HG02642 (cell line): ENCODE data around the gene ZDHHC12.

Experiments used
- ATAC-seq: cut with Tn5 transposase; IDR thresholded peaks from one replicate; pipeline ENCODE4 v1.9.1; 2021; ENCODE audit warnings: mild to moderate bottlenecking; ENCODE audit not compliant: unreplicated experiment, poor library complexity

Gene ZDHHC12

DNA sequence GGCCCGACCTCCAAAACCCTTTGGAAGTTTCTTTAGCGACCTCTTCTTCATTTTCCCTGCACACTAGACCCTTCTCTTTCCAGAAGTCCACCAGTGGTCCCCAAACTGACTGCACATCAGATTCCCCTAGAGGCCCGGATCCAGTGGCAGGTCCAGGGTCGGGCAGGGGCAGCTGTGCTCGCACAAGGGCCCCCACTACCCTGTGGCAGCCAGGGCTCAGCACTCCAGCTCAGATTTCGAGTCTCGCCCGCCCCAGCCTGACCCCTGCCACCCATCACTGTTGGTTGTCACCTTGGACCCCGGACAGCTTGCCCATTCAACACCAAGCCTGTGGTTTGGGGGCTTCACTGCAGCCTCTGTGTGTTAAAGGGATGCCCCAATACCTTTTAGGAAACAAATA, 7.8 kb upstream of the ZDHHC12 start:
- no peak for ATAC-seq

DNA sequence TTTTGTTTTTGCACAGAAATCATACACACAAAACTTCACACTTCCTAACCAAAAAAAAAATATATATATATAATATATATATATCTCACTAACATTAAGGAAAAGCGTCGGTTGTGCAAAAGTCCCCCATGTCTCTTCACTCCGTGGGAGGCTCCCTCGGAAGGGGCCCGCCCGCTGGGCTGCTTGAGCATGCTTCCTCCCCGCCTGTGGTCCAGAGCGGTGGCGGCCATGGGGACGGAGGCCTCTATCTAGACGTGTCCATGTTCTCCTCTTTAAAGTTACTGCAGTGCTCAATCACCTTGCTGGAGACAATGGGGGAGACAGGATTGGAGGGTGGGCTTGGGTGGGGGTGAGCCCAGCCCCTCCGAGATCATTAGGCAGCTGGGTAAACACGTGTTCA, 7.2 kb upstream of the ZDHHC12 start:
- ATAC-seq, result no peak

DNA sequence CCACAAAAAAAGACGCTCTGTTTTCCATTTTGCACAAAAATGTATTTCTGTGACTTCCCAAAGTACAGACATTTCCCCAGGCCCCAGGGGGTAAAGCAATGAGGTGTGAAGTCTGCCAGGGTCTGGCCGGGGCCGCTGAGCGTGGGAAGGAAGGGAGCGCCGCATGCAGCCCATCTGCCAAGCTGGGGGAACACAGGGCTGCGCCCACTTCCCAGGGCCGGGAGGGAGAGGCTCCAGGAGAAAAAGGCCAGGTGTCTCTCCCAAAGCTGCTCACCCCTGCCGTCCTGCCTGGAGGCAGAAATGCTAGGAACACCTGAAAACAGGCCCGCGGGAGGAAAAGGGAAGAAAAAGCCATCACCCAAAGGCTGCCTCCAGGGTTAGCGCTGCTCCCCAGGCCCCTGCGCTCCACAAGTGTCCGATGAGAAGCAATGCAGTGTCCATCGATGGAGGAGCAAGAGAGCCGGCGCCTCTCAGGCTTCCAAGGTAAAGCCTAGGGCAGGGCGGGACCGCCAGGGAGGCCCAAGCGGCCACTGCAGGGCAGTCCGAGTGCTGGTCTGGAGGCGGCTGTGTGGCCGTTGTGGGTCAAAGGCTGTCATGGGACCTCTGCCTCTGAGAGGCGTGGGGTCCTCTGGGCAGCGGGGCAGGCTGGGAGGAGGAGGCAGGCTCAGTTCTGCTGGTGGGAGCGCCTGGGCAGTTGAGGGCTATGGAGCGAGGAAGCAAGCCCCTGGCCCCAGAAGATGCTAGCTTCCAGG, 6.0 kb upstream of the ZDHHC12 start:
- no peak for ATAC-seq

DNA sequence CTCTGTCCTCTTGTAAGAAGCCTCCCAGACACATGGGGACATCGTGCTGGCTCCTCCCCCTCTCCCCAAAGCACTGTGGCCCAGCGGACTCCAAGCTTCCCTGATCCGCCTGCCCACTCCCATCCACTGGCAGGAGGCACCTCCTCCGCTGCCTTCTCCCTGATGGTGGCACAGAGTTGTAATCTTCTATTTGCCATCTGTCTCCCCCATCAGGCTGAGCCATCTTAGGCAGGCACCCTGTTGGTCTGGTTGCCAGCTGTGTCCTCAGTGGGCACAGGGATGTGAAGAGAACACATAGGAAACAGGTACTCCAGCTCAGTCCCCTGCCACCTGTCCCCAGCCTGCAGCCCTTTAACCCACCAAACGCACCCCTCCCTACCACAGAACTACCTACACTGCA, 5.4 kb upstream of the ZDHHC12 start:
- ATAC-seq, result no peak

DNA sequence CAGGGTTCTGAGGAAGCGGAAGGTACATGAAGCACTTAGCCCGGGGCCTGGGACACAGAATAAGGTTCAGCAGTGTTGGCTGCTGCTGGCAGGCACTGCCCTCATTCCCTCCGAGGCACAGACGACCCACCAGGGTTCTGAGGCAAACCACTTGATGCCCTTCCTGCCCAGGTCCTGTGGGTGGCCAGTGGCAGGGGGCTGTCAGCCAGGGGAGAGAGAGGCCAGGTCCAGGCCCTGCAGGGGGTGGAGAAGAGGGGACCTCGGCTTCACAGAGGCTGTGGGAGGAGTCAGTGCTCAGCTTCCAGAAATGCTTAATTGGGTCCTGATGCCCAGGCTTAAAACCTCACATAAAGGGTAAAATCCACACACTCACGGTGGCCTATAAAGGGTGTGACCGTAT, 4.4 kb upstream of the ZDHHC12 start:
- ATAC-seq, result no peak

DNA sequence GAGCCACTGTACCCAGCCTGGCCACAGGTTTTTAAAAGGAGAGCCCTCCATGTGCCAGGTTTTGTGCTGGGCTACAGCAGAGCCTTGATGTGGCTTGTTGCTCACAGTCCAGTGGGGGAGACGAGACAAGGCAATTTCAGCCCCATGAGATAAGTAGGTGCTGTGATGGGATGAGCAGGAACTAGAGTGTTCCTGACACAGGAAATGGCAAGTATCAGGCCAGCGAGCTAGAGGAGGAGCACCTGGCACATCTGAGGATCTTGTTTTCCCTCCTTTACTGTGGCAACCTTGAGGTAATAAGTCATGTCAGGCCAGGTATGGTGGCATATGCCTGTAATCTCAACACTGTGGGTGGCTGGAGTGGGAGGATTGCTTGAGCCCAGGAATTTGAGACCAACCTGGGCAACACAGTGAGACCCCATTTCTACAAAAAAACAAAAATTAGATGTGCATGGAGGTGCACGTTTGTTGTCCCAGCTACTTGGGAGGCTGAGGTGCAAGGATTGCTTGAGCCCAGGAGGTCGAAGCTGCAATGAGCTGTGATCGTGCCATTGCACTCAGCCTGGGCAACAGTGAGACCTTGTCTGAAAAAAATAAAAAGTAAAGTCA, 3.8 kb upstream of the ZDHHC12 start:
- no peak for ATAC-seq

DNA sequence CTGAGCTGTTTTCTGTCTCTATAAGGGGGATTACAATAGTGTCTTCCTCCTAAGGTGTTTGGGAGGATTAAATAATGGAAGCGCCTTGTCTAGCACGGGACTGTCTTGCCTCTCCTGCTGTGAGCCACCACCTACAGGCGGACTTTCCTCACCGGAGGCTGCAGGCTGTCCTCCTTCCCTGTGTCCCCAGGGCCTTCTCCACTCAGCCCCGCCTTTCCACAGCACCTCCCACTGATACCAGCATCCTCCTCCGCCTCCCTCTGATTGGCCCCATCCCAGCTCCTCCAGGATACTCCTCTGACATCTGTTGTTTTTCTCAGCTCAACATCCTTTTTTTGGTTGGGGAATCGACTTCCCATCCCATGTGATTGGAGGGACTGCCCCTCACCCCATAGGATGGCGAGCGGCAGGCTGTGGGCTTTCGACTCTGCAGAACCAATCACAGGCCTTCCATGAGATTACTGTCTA, 851 bp upstream of the ZDHHC12 start:
- no peak for ATAC-seq

DNA sequence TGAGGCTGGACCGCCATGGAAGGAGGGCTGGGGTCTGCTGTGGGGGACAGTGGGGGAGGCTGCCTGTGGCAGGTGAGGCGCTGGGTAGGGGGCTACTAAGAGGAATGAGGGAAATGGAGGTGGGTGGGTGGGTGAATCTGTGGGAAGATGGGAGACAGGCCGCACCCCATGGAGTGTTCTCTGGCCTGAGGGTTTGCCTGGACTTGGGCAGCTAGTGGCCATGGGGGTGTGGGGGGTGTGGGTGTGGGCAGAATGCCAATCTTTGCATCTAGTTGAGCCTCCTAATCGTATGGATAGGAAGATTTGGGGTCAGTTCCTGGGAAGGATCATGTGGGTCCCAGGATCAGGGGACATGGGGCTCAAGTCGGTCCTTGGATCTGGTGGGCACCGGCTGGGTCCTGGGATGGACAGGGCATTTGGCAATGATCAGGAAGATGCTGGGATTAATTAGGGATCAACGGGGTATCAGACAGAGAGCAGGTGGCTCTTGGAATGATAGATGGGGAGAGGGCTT, 518 bp downstream of the ZDHHC12 start:
- no peak for ATAC-seq

DNA sequence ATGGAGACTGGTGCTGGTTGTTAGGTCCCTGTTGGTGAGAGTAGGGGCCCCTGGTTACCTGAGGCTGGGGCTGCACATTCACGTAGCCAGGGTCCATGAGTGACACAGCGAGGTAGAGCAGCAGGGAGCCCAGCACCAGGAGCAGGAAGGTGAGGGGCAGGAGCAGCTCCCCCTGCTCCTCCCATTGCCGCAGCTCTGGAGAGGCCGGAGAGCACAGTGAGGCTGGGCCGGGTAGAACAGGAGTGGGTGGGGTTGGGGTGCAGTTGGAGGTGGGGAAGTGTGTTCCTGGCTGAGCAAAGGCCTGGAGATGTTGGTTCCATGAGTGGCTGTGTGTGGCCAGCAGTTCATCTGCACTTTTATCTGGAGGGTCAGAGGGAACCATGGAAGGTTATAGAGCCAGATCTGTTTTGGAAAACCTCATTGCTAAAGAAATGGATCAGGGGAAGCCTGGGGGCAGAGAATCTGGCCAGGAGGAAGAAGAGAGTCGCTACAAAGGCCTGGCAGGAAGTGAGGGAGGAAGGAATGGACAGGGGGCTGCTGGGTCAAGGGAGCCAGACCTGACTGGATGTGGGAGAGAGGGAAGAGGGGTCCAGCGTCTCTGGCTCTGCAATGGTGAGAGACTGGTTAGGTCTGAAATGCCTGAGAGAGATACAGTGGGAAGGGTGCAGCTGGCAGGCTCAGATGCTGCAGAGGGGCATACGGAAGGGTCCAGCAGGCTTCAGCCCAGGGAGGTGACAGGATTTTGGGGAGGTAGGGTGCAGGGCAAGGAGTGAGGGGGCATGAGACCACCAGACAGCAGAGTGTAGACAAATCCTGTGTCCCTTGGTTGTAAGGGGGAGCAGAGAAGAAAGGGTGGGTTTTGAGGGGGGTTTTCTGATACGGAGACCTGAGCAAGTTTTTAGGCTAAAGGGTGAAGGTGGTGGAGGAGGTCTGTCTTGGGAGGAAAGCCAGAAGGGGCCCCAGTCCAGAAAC, 1.3 kb downstream of the ZDHHC12 start:
- no peak for ATAC-seq

DNA sequence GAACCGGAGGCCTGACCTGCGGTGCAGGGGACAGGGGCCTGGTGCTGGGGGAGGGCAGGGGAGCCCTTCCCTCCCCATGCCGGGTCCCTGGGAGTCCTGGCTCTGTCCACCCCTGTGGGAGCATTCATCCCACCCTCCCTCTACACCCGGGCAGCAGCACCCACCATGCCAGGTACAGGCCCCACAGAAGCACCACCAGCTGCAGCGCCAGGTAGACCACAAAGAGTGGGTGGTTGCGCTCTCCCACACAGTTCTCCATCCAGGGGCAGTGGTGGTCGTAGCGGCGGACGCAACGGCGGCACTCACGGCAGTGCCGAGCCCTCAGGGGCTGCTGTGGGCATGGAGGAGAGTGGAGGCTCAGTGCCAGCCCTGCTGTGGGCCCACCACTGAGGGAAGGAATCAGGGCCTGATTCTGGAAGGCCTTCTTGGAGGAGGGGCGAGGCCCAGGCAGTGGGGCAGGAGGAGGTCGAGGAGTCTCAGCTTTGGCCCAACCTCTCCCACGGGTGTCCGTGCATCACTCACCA, 2.4 kb downstream of the ZDHHC12 start:
- ATAC-seq, result no peak

DNA sequence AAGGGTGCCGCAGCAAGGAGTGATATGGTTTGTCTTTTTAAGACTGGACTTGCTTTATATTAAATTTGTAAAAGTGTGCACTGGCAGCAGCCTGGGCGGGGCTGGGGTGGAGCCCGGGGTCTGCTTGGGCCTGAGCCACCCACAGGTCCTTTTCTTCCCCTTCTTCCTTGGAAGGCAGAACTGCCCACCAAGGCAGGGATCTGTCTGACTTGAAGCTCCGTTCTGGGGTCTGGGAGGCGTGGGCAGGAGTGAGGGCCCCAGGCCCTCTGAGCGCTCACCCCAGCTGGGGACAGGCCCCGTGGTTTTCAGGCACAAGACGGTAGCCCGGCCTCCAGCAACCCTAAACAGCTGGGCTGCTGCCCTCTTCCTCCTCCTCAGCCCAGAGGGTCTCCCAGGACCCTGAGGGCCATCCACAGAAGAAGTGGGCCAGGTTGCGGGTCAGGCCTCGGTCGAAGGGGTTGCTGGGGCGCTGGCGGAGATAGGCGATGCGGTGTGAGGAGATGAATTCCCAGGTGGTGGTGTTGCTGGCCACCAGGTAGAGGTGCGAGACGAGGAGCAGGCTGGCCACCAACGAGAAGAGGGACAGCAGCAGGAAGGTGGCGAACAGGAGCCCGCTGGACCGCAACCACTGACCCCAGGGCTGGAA, 3.0 kb downstream of the ZDHHC12 start:
- ATAC-seq, result no peak

DNA sequence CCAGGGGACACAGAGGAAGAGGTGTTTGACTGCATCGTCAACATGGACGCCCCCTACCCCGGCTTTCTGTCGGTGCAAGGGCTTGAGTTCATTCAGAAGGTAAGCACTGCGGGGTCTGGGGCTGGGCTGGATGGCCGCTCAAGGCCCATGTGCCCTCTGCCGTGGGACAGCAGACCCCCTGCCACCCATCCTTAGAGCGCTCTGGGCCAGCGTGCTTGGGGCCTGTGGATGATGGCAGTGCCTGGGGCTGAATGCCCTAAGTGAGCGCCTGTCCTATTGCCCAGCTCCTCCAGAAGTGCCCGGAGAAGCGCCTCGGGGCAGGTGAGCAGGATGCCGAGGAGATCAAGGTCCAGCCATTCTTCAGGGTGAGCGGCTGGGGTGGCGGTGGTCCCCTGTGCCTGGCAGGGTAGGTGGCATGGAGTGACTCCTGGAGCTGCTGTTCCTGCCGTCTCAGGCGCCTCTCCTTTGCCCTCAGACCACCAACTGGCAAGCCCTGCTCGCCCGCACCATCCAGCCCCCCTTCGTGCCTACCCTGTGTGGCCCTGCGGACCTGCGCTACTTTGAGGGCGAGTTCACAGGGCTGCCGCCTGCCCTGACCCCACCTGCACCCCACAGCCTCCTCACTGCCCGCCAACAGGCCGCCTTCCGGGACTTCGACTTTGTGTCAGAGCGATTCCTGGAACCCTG, 3.9 kb downstream of the ZDHHC12 start:
- no peak for ATAC-seq

DNA sequence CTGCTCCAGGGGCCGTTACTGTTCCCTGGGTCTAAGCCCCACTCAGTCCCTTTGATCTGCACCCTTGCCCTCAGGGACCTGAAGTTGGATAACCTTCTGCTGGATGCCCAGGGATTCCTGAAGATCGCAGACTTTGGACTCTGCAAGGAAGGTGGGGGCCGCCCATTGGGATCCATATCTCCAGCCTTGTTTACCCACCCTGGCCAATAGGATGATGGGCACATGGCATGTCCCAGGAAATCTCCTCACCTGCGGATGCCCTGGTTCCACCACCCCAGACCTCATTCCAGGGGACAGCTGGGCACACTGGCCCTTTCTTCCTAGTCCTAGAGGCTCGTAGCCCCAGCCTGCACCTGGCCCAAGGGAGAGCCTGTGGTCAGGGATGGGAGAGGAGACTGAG, 5.5 kb downstream of the ZDHHC12 start:
- no peak for ATAC-seq

DNA sequence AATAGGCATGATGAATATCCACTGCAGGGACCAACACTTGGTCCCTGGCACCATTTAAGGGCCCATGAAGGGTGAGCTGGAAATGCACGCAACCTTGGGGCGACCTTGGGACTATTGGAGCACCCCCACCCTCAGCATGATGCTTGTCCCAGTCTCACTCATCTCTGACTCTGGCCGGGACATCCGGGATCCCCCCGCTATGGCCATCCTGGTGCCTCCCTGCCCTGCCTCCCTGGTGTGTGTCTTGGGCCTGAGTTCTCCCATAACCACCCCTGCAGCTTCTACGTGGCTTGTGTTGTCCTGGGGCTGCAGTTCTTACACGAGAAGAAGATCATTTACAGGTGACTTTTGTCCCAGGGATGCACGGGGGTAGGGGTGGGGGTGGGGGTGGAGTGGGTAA, 5.9 kb downstream of the ZDHHC12 start:
- ATAC-seq, result no peak

DNA sequence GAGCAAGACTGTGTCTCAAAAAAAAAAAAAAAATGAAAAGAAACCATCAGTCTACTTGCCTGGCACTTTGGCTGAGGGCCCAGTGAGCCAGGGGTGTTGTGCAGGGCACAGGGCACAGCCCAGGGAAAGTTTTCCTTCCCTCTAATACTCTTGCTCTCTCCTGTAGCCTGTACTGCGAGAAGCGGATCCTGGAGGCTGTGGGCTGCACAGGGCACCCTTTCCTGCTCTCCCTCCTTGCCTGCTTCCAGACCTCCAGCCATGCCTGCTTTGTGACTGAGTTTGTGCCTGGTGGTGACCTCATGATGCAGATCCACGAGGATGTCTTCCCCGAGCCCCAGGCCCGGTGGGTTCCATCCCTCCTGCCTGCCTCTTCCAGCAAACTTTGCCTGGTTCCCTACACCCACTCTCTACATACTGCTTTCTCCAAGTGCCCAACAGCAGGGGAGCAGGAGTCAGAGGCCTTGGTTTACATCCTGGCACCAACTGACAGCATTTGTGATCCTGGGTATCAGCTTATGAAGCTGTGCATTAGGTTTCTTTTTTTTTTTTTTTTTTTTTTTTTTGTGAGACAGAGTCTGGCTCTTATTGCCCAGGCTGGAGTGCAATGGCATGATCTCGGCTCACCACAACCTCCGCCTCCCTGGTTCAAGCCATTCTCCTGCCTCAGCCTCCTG, 7.2 kb downstream of the ZDHHC12 start:
- ATAC-seq, result no peak

DNA sequence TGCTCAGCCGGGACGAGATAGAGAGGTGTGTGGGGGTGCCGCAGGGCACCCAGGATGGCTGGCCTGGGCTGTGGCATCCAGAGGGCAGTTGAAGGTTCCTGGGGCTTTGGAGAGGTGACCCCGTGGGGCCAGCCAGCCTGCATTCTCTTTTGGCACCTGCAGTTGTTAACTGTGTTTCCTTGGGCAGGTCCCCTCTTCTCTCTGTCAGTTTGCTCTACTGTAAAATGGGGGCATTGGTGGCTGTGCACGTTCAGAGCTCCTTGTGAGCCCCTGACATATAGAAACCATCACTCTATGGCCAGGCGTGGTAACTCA, 8.5 kb downstream of the ZDHHC12 start:
- ATAC-seq, result no peak

DNA sequence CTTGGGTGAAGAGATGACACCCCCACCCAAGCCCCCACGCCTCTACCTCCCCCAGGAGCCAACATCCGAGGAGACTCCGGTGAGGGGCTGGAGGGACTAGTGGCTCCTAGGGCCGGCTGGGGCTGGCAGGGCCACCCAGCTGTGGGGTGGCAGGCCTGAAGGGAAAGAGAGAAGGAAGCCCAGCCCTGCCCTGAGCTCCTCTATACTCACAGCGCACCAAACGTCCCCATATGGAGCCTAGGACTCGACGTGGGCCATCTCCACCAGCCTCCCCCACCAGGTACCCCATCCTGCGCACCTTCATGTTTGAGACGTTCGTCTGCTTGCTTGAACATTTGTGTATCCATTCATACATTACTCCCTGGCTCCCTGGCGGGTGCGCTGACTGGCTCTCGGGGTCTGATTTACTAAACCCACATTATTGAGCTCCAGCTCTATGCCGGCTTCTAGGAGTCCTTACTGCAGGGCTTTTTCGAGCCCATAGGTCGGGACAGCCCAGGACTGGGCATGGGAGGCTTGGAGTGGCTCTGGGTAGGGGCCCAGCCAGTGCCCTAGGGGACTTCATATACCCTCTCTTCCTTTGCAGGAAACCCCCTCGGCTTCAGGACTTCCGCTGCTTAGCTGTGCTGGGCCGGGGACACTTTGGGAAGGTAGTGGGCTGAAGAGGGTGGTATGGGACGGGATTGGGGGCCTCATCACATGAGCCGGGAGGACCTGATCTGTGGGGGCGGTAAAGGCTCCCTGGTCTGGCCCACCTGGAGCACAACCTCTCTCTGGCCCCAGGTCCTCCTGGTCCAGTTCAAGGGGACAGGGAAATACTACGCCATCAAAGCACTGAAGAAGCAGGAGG, 9.1 kb downstream of the ZDHHC12 start:
- no peak for ATAC-seq

DNA sequence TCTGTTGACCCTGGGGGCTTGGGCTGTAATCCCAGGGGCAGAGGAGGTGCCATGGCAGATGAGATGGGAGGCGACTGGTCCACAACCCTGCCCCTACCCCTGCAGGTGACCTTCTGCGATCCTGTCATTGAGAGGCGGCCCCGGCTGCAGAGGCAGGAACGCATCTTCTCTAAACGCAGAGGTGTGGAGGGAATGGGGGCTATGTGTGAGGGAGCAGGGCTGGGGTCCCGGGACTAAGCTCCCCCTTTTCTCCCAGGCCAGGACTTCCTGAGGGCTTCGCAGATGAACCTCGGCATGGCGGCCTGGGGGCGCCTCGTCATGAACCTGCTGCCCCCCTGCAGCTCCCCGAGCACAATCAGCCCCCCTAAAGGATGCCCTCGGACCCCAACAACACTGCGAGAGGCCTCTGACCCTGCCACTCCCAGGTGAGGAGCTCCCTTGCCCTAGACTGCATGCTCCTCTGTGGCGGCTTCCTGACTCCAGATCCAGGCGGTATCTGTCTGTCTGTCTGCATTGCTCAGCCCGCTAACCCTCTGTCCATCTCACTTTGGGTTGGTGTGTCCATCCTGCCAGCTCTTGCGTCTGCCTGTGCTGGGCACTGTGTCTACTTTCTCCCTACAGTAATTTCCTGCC, 9.9 kb downstream of the ZDHHC12 start:
- no peak for ATAC-seq
